GM21447 (cell line): ENCODE results near the gene RAI1.

Source experiments
- ATAC-seq: cut with Tn5 transposase; IDR thresholded peaks from one replicate; pipeline ENCODE4 v1.9.1; 2021; ENCODE audit not compliant: unreplicated experiment

The RAI1 gene

GRCh38 chr17:17812211-17813054 lies 131.2 kb downstream of the RAI1 start:
- ATAC-seq = no peak

GRCh38 chr17:17813055-17813724 lies 131.9 kb downstream of the RAI1 start:
- no peak for ATAC-seq

GRCh38 chr17:17813725-17814095 lies 132.5 kb downstream of the RAI1 start:
- ATAC-seq = no peak

- no peak for ATAC-seq
These were observed 133.2 kb downstream of the RAI1 start for GRCh38 chr17:17814162-17815061.

GRCh38 chr17:17815062-17815406 lies 133.8 kb downstream of the RAI1 start:
- no peak for ATAC-seq

- ATAC-seq = no peak
These were observed 134.4 kb downstream of the RAI1 start for GRCh38 chr17:17815436-17816200.

GRCh38 chr17:17816240-17816814 lies 135.1 kb downstream of the RAI1 start:
- ATAC-seq = no peak

GRCh38 chr17:17816831-17817551 lies 135.7 kb downstream of the RAI1 start:
- ATAC-seq = no peak

GRCh38 chr17:17817552-17817947 lies 136.3 kb downstream of the RAI1 start:
- ATAC-seq = no peak

- no peak for ATAC-seq
These were observed 136.8 kb downstream of the RAI1 start for GRCh38 chr17:17818088-17818526.

- ATAC-seq = no peak
These were observed 137.9 kb downstream of the RAI1 start for GRCh38 chr17:17819111-17819510.

- ATAC-seq = peak; percentile 50
These were observed 138.3 kb downstream of the RAI1 start for GRCh38 chr17:17819561-17819995.

GRCh38 chr17:17820046-17820445 lies 138.8 kb downstream of the RAI1 start:
- no peak for ATAC-seq

GRCh38 chr17:17820463-17821158 lies 139.4 kb downstream of the RAI1 start:
- no peak for ATAC-seq

- no peak for ATAC-seq
These were observed 140.9 kb downstream of the RAI1 start for GRCh38 chr17:17822189-17822588.

GRCh38 chr17:17822616-17823015 lies 141.4 kb downstream of the RAI1 start:
- no peak for ATAC-seq

GRCh38 chr17:17823433-17824118 lies 142.3 kb downstream of the RAI1 start:
- ATAC-seq = peak; percentile 50

- peak; percentile 11 for ATAC-seq
These were observed 143.0 kb downstream of the RAI1 start for GRCh38 chr17:17824119-17824782.
